Measurements from ENCODE around the gene MSRB1.
"Not testable (repeated sequence)": the region's sequence is repeated elsewhere in the genome, so short reads cannot be mapped to it uniquely, and the experiment has no call there.

MSRB1 gene

DNA sequence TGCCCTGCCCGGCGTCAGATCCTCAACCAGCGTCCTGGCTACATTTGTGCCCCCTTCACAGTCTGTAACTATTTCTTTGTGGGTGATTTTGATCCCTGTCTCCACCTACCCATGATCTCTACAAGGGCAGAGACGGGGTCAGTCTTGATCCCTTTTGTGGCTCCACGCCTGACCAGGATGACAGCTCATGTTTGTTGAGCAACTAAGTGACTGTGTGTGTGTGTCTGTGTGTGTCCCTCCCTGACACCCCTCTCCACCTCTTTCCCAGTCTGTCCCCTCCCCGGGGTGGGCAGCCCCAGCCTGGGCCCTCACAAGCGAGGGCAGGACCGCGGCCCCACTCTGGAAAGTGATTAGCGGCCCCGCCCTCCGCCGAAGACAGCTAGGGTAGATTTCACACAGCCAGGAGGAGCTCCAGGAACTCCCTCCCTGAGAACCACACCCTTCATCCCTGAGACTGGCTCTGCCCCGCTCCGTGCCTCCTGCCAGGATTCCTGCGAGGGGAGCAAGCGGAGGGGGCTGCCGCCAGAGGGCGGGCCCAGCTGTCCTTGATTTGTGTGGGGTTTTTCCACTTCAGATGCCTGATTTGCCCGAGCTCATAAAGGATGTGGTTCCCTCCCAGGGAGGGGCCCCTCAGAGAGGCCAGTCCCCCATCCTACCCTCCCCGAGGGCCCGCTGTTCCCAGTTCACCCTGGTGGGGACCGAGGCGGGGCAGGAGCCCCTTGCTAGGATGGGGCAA is 19.5 kb downstream of the MSRB1 start:
- Mint-ChIP-seq H3K4me3 (no peak overlapping the region), H3K4me1 (ENCODE audit: low read depth) (no peaks in the 10 kb centered on the region), H3K27me3 (ENCODE audit: low read depth) (peaks cover 53% of the 10 kb centered on the region), H3K9me3 (no peaks in the 10 kb centered on the region), H3K27ac (no peak overlapping the region), H3K36me3 (ENCODE audit: low read depth) (no peaks in the 10 kb centered on the region)

DNA sequence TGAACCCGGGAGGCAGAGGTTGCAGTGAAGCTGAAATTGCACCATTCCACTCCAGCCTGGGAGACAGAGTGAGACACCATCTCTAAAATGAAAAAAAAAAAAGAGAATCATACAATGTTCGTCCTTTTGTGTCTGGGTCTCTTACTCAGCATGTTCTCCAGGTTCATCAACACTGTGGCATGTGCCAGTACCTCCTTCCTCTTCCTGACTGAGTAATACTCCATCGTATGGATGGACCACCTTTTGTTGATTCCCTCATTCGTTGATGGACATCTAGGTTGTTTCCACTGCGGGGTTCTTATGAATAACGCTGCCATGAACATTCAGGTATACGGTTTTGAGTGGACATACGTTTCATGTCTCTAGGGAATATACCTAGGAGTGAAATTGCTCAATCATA is 20.6 kb downstream of the MSRB1 start:
- H3K36me3 Mint-ChIP-seq (ENCODE audit: low read depth), result no peaks in the 10 kb centered on the region
- no peak overlapping the region for H3K27ac Mint-ChIP-seq
- no peaks in the 10 kb centered on the region for H3K4me1 Mint-ChIP-seq (ENCODE audit: low read depth)
- no peak overlapping the region for H3K4me3 Mint-ChIP-seq
- peaks cover 56% of the 10 kb centered on the region for H3K27me3 Mint-ChIP-seq (ENCODE audit: low read depth)
- H3K9me3 Mint-ChIP-seq, result no peaks in the 10 kb centered on the region

DNA sequence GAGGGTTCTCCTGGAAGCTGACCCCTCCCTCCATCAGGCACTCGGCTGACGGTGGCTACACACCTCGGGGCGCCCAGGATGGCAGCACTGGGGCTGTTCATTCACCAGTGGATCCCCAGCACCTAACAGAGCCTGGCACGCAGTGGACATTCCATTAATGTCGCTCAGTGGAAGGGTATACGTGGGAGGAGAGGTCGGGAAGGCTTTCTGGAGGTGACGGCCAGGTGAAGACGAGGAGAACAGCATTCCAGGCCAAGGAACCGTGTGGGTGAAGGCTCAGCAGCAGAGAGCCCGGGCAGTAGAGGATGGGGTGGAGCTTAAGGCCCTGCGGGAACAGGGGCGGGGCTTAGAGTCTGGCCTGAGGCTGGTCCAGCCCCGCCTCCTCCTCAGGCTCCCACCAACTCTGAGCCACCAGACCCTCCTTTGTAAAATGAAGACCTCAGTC is 22.2 kb downstream of the MSRB1 start:
- Mint-ChIP-seq H3K27me3 (ENCODE audit: low read depth) (peaks cover 72% of the 10 kb centered on the region), H3K4me1 (ENCODE audit: low read depth) (no peaks in the 10 kb centered on the region), H3K9me3 (no peaks in the 10 kb centered on the region), H3K36me3 (ENCODE audit: low read depth) (no peaks in the 10 kb centered on the region), H3K27ac (no peak overlapping the region), H3K4me3 (no peak overlapping the region)

DNA sequence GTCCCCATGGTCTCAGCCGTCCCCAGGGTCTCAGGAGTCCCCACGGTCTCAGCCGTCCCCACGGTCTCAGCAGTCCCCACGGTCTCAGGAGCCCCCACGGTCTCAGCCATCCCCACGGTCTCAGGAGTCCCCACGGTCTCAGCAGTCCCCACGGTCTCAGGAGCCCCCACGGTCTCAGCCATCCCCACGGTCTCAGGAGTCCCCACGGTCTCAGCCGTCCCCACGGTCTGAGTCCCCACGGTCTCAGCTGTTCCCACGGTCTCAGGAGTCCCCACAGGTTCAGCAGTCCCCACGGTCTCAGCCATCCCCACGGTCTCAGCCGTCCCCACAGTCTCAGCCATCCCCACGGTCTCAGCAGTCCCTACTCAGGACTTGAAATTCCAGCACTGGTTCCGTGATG is 22.9 kb downstream of the MSRB1 start:
- H3K4me3 Mint-ChIP-seq; H3K4me1 Mint-ChIP-seq (ENCODE audit: low read depth); H3K27ac Mint-ChIP-seq; H3K36me3 Mint-ChIP-seq (ENCODE audit: low read depth); H3K9me3 Mint-ChIP-seq: not testable (repeated sequence)
- H3K27me3 Mint-ChIP-seq (ENCODE audit: low read depth), result peaks cover 79% of the 10 kb centered on the region

DNA sequence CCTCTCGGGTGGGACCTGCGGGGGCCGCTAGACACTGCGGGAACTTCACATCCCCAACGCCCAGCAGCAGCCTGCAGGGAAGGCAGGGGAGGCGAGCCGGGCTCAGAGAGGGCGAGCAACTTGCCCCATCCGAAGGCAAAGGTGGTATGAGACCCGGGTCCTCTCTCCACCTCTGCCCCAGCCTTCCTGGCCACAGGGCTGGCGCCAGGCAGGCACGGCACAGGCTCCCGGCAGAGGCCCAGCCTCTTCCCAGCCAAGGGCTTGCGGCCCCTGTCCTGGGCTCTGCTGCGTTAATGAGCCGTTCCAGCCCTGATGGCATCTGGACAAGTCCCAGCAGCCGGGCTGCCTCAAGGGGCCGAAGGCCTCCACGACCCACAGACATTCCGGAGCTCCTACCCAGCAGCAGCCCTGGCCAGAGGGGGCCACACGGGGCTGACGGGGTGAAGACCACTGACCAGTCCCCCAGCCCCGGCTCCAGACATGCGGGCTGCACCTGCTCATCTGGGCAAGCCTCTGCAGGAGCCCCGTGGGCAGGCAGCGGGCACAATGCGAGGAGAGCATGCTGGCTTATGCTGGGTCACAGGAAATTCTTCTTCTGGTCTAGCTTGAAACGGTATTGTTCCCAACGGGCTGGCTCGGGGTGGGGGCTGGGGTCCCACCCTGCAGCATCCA is 23.5 kb downstream of the MSRB1 start:
- Mint-ChIP-seq H3K9me3 (no peaks in the 10 kb centered on the region), H3K4me3 (no peak overlapping the region), H3K4me1 (ENCODE audit: low read depth) (no peaks in the 10 kb centered on the region), H3K27ac (no peak overlapping the region), H3K27me3 (ENCODE audit: low read depth) (peaks cover 74% of the 10 kb centered on the region), H3K36me3 (ENCODE audit: low read depth) (no peaks in the 10 kb centered on the region)

DNA sequence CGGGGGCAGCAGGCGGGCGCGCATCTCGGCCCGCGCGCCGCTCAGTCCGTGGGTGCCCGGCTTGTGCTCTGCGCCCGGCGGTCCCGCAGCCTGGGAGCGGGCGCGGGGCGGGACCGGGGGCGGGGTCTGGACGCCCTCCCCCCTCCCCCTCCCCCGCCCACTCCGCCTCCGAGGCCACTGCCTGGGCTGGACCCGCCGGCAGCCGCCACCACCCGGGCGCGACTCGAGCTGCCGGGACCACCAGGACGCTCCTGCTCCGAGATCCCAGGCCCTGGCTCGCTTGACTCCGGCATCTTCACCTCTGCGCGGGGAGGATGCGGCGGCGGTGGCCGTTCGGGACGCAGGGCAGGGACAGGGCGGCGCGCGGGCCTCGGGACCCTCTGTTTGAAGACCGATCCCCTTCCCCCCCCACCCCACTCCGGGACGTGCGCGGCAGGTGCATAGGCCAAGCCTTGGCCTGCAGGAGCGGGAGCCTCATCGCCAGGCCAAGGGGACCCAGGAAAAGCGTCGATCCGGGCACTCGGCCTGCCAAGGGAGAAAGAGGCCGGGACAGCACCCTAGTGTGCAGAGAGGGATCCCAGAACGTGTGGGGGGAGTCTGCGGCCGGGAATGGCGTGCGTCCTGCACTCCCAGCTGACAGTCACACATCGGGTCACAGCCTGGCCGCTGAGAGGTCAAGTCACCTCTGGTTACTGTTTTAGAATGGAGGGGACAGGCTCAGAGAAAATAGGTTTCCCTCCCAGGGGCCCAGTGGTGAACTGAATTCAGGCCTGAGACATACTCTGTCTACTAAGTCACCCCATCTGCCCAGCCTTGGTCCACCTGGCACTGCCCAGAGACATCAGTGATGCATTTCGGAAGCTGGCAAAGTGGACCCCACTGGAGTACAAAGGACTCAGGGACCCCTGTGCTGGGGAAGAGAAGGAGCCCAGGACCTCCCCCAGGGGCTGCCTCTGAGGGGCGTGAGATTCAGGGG is 24.4 kb downstream of the MSRB1 start, which contains the start of gene HS3ST6:
Gene HS3ST6 (minus strand): TSS at position 65 of the 976 bp plus-strand sequence. CDS start 92 bp downstream, outside the sequence.
- Mint-ChIP-seq H3K36me3 (ENCODE audit: low read depth) (no peaks in the 10 kb centered on the region), H3K27ac (no peak within 1 kb of the TSS)

DNA sequence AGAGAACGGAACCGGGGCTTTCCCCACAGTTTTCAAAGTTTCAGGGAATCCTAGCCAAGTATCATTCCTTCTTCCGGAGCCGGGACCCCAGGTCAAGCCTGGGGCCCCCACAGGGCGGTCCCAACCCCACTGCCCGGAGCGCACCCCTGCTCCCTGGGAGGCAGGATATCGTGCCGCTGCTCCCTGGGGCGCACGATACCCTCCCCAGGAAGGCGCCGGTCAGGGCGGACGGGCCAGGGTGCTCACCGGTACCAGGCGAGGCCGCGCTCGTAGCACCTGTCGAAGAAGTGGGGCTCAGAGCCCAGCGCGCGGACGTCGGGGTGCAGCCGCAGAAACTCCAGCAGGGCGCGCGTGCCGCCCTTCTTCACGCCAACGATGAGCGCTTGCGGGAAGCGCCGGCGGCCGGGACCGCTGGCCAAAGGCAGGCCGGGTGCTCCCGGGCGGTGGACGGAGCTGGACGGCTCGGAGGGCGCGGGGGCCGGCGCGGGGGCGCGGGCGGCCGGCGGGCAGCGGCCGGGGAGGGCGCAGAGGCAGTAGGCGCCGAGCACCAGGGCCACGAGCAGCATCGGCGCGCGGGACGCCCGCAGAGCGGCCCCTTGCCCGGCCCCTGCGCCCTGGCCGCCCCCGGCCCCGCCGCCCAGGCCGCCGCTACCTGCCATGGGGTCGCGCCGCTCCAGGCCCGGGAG is 25.2 kb downstream of the MSRB1 start:
- H3K36me3 Mint-ChIP-seq (ENCODE audit: low read depth), result no peaks in the 10 kb centered on the region
- peaks cover 57% of the 10 kb centered on the region for H3K27me3 Mint-ChIP-seq (ENCODE audit: low read depth)
- H3K4me1 Mint-ChIP-seq (ENCODE audit: low read depth), result no peaks in the 10 kb centered on the region
- no peak overlapping the region for H3K4me3 Mint-ChIP-seq
- H3K9me3 Mint-ChIP-seq, result no peaks in the 10 kb centered on the region
- no peak overlapping the region for H3K27ac Mint-ChIP-seq

More for the DNA sequence above, 24.4 kb downstream of the MSRB1 start, which contains the start of gene HS3ST6:
- no peaks in the 10 kb centered on the region for H3K9me3 Mint-ChIP-seq
- H3K4me1 Mint-ChIP-seq (ENCODE audit: low read depth), result no peaks in the 10 kb centered on the region
- peaks cover 65% of the 10 kb centered on the region for H3K27me3 Mint-ChIP-seq (ENCODE audit: low read depth)
- H3K4me3 Mint-ChIP-seq, result no peak within 1 kb of the TSS

DNA sequence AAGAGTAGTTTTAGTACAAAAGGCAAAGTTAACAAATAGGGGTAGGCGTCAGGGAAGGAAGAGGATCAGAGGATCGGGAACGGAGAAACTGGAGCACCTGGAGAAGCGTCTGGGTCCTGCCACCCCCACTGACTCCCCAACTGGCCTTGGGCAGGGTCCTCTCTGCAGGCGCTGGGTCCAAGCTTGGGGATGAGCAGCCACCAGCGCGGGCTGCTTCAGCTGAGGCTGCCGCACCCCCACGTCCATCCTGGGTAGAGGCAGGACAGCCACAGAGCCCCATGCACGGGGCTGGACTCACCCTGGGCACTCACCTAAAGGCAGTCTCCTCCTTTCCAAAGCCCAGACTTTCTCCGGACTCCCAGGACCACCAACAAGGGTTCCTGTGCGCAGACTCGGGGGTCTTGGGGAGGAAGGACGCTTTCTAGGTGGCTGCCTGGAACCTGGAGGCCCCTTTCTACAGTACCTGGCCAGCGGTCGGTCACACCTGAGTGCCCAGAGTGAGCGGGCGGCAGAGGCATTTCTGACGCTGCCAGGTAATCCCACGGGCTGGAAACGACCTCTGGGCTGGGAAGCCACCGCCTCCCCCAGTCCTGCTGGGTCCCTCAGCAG is 25.8 kb downstream of the MSRB1 start:
- H3K36me3 Mint-ChIP-seq (ENCODE audit: low read depth), result no peaks in the 10 kb centered on the region
- H3K9me3 Mint-ChIP-seq, result no peaks in the 10 kb centered on the region
- no peak overlapping the region for H3K4me3 Mint-ChIP-seq
- H3K27ac Mint-ChIP-seq, result no peak overlapping the region
- no peaks in the 10 kb centered on the region for H3K4me1 Mint-ChIP-seq (ENCODE audit: low read depth)
- H3K27me3 Mint-ChIP-seq (ENCODE audit: low read depth), result peaks cover 51% of the 10 kb centered on the region

DNA sequence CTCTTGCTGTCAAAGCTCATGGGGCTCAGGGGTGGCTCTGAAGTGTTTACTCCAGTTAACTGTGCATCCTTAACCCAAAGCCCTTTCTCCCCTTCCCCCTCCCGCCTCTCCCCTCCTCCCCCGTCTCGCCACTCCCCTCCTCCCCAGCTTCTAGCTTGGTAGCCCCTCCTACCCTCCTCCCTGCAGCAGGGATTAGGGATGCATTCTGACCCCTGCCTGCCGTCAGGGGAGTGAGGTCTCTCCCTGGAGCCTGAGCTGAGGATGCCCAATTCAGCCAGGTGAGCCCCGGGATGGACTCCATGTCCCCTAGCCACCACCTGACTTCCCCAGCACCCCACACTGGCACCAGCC is 26.4 kb downstream of the MSRB1 start:
- H3K36me3 Mint-ChIP-seq (ENCODE audit: low read depth), result no peaks in the 10 kb centered on the region

DNA sequence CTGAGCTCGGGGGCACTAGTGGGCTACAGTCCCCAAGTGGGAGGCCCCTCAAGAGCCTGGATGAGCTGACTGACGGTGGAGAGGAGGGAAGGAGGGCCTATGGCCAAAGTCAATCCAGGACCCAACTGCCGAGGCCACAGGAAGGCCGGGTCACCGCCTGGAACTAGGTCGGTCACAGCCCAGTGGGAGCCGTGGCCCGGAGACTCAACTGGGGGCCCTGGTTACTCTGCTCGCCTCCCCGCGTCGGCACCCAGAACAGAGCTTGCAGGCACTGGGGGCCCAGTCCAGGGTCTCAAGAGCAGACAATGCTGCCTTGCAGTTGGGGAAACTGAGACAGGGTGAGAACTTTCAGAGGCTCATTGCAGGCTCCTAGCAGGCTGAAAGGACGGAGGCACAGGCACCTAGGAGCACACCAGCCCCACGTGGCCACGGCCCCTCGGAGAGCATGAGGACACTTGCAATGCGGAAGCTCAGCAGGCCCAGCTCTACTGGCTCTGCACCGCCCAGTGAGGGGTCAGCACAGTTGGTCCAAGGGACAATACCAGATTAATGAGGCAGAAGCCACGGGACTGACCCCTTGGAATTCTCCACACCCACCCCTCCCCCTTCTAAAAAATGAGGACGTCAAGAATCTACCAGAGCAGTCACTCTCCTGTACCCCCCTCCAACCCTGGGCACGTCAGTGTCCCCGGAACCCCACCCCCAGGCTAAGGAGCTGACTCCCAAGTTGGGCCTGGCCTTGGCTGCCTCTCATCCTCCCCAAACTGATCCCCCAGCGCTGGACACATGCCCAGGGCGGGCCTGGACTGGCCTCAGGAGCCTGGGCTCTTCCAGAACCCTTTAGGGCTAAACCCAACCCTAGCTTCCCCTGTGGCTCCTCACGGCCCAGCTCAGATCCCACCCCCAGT is 27.0 kb downstream of the MSRB1 start:
- H3K27me3 Mint-ChIP-seq (ENCODE audit: low read depth), result peaks cover 43% of the 10 kb centered on the region
- no peak overlapping the region for H3K4me3 Mint-ChIP-seq
- no peaks in the 10 kb centered on the region for H3K9me3 Mint-ChIP-seq
- no peaks in the 10 kb centered on the region for H3K4me1 Mint-ChIP-seq (ENCODE audit: low read depth)
- H3K36me3 Mint-ChIP-seq (ENCODE audit: low read depth), result no peaks in the 10 kb centered on the region
- no peak overlapping the region for H3K27ac Mint-ChIP-seq

More for the DNA sequence above, 26.4 kb downstream of the MSRB1 start:
- H3K27ac Mint-ChIP-seq, result no peak overlapping the region
- no peaks in the 10 kb centered on the region for H3K4me1 Mint-ChIP-seq (ENCODE audit: low read depth)
- H3K9me3 Mint-ChIP-seq, result no peaks in the 10 kb centered on the region
- H3K27me3 Mint-ChIP-seq (ENCODE audit: low read depth), result peaks cover 50% of the 10 kb centered on the region
- no peak overlapping the region for H3K4me3 Mint-ChIP-seq

DNA sequence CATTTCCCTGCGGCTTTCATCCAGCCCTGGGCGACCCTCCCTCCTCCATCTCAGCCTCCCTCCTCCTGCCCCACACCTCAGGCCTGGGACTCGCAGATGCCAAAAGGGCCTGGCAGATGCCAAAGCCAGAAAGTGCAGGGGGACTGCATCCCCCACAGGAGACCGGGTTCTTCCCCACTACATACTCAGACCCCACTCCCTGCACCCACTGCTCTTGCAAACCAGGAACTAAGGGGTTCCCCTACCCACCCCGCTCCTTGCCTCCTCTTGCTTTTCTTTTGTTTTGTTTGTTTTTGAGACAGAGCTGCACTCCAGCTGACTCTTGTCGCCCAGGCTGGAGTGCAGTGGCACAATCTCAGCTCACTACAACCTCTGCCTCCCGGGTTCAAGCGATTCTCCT is 28.0 kb downstream of the MSRB1 start:
- Mint-ChIP-seq H3K27me3 (ENCODE audit: low read depth) (peaks cover 35% of the 10 kb centered on the region), H3K27ac (no peak overlapping the region), H3K36me3 (ENCODE audit: low read depth) (no peaks in the 10 kb centered on the region), H3K4me3 (no peak overlapping the region), H3K9me3 (no peaks in the 10 kb centered on the region), H3K4me1 (ENCODE audit: low read depth) (no peaks in the 10 kb centered on the region)

DNA sequence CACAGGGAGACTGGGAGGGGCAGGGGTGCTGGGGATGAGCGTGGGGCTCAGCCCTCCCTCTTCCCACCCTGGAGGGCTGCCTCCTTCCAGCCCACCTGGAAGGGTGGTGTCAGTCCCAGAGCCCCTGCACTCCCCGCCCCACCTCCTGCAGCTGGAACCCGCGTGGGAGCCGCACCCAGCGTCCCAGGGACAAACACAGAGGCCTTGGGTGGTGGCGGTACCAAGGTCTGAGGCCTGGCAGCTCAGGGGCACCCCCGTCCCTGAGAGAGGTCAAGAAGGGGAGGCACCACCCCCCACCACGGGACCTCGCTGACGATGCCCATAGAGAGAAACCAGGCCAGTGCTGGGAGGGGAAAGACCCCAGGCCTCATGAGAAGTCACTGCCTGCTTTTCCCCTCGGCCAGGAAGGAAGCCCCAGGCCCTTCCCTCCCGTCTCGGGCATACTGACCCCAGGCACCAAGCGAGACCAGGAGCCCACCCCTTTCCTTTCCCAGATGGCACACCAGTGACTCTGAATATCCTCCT is 28.9 kb downstream of the MSRB1 start:
- Mint-ChIP-seq H3K9me3 (no peaks in the 10 kb centered on the region), H3K36me3 (ENCODE audit: low read depth) (no peaks in the 10 kb centered on the region), H3K27me3 (ENCODE audit: low read depth) (peaks cover 33% of the 10 kb centered on the region), H3K27ac (no peak overlapping the region), H3K4me1 (ENCODE audit: low read depth) (no peaks in the 10 kb centered on the region), H3K4me3 (no peak overlapping the region)
